ENCODE results near the gene MAST4.

MAST4 gene

GRCh38 chr5:66969484-66969883, 373.3 kb downstream of the MAST4 start:
- FAIRE-seq: no peak
- DNase-seq (ENCODE audit: extremely low spot score, insufficient read length, low read depth): no peak

DNA sequence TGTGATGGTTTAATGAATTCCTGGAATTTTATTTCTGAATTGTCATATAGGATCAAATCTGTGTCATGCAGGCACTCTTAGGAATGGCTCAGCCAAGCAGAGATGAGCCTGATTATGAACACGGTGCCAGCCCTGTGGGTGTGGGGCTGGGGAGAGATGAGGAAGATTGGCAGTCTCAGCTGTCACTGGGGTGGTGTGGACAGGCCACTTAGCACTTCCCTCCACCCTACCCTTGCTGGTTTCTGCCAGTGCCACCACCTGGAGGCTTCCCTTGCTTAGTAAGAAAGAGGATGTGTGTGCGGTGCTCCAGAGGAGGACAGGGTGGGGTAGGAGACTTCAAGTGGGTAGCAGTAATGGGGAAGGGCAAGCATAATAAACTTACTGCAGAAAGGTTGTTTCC, 373.8 kb downstream of the MAST4 start:
- FAIRE-seq (no peak), DNase-seq (ENCODE audit: extremely low spot score, insufficient read length, low read depth) (no peak)

GRCh38 chr5:66972004-66972403, 375.8 kb downstream of the MAST4 start:
- FAIRE-seq: no peak
- DNase-seq (ENCODE audit: extremely low spot score, insufficient read length, low read depth): no peak

DNA sequence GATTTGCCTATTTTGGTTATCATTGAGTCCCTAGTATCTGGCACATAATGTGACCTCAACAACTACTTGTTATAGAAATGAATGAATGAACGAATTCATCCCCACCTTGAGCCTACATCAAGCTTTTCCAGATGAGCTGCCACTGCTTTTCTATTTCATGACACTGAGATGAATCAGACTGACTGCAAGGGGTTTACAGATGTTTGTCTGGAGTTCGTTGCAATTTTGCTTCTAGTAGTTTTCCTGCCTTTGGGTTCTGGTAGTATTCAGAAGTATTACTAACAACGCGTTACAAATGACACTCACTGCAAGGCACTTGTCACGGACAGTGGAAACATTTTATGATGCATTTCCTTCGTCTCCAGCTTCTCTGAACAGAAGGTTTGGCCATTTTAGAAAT, 378.1 kb downstream of the MAST4 start:
- no peak for FAIRE-seq

GRCh38 chr5:66976108-66976507, 379.9 kb downstream of the MAST4 start:
- DNase-seq (ENCODE audit: extremely low spot score, insufficient read length, low read depth) (no peak), FAIRE-seq (no peak)

More for the DNA sequence above, 378.1 kb downstream of the MAST4 start:
- DNase-seq (ENCODE audit: extremely low spot score, insufficient read length, low read depth): no peak

- FAIRE-seq: no peak
These were observed 383.5 kb downstream of the MAST4 start for GRCh38 chr5:66979738-66980137.

DNA sequence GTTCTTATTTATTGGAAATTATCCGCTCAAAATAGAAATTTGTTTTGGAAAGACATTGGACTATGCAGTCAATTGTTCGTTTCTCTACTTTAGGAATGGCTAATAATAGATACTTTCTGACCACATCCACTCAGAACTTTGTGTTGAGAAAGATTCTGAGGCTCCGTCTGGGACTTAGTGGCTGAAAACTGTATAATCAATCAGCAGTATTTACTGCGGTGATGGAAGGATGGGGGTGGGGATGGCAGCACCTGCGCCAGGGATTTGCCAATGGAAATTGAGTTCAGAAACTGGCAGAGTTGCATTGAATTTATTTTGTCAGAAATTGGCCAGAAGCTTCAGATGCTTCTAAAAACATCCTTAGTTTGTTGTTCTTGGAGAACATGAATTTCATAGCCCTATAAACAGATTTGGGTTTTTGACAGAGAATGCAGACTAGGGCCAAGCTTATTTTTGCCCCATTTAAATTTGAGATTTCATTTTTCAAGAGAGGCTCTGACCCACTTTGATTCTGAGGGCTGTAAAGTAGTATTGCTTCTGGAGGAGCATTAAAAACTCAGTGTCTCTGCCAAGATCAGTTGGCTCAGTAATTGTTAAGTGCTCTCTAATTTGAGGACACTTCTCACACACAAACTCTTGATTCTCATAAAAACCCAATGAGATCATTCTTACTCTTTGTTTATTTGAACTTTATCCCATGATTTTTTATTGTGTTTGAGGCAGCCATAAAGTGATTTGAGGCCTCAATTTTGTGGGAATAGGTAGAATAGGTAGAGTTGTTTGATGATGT, 385.3 kb downstream of the MAST4 start:
- FAIRE-seq (no peak), DNase-seq (ENCODE audit: extremely low spot score, insufficient read length, low read depth) (no peak)

More at GRCh38 chr5:66979738-66980137, 383.5 kb downstream of the MAST4 start:
- no peak for DNase-seq (ENCODE audit: extremely low spot score, insufficient read length, low read depth)

DNA sequence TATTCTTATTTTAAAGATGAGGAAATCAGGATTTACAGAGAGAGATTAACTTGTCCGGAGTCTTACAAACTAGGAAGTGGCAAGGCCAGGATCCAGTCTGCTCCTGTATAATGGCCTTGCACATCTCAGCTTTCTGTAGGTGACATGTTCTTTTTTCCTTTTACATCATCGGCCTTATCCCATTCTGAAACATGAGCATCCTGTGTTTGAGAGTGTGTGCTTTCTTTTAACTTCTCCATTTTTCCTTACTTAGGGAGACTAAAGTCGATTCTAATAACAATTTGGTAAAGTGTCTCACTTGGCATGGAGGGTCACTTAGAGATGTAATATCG, 385.8 kb downstream of the MAST4 start:
- no peak for FAIRE-seq
- no peak for DNase-seq (ENCODE audit: extremely low spot score, insufficient read length, low read depth)

GRCh38 chr5:66982470-66982869, 386.3 kb downstream of the MAST4 start:
- no peak for DNase-seq (ENCODE audit: extremely low spot score, insufficient read length, low read depth)
- no peak for FAIRE-seq

GRCh38 chr5:66985417-66985816, 389.2 kb downstream of the MAST4 start:
- FAIRE-seq (no peak), DNase-seq (ENCODE audit: extremely low spot score, insufficient read length, low read depth) (no peak)

GRCh38 chr5:66986009-66986408, 389.8 kb downstream of the MAST4 start:
- no peak for FAIRE-seq
- DNase-seq (ENCODE audit: extremely low spot score, insufficient read length, low read depth): no peak

- DNase-seq (ENCODE audit: extremely low spot score, insufficient read length, low read depth): no peak
- no peak for FAIRE-seq
These were observed 390.3 kb downstream of the MAST4 start for GRCh38 chr5:66986534-66986933.

- DNase-seq (ENCODE audit: extremely low spot score, insufficient read length, low read depth) (no peak), FAIRE-seq (no peak)
These were observed 390.9 kb downstream of the MAST4 start for GRCh38 chr5:66987126-66987525.

DNA sequence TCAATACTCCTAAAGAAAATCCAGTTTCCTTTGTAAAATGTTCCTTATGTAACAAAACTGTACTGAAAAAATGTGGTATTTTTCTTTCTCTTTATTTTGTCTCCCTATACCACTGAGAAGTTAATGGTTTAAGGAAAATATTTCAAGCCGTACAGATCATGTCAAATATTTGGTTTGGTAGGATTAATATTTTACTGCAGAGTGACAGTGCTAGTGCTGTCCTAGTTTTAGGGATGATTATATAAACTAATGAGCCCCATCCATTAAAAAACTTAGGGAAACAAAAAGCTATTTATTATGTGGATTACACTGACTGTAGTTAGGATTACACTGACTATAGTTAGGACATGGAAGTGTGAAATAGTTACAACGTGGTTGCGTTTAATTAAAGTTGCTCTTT, 391.3 kb downstream of the MAST4 start:
- DNase-seq (ENCODE audit: extremely low spot score, insufficient read length, low read depth): no peak
- FAIRE-seq: no peak

GRCh38 chr5:66987949-66988838, 392.0 kb downstream of the MAST4 start:
- FAIRE-seq (peak; percentile 58), DNase-seq (ENCODE audit: extremely low spot score, insufficient read length, low read depth) (no peak)

GRCh38 chr5:66989286-66989685, 393.1 kb downstream of the MAST4 start:
- DNase-seq (ENCODE audit: extremely low spot score, insufficient read length, low read depth): no peak
- no peak for FAIRE-seq

DNA sequence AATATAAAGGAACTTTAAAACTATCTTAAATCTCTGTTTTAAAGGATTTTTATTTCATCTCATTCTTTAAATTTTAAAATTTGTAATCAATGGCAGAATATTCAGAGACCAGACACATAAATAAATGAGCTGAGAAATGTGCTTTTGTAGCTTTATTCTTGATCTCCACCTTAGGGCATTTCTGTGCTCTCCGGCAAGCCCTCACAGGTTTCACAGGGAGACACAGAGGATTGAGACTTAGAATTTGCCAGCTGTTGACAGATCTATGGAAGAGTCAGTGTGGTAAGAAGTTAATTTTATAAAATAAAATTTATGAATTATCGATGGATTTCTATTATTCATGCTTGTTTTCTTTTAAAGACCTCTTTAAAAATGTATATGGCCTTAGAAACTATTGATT, 393.6 kb downstream of the MAST4 start:
- FAIRE-seq: no peak
- DNase-seq (ENCODE audit: extremely low spot score, insufficient read length, low read depth): no peak

- FAIRE-seq (no peak), DNase-seq (ENCODE audit: extremely low spot score, insufficient read length, low read depth) (no peak)
These were observed 395.6 kb downstream of the MAST4 start for GRCh38 chr5:66991746-66992145.

- FAIRE-seq: no peak
- no peak for DNase-seq (ENCODE audit: extremely low spot score, insufficient read length, low read depth)
These were observed 396.4 kb downstream of the MAST4 start for GRCh38 chr5:66992547-66992946.

DNA sequence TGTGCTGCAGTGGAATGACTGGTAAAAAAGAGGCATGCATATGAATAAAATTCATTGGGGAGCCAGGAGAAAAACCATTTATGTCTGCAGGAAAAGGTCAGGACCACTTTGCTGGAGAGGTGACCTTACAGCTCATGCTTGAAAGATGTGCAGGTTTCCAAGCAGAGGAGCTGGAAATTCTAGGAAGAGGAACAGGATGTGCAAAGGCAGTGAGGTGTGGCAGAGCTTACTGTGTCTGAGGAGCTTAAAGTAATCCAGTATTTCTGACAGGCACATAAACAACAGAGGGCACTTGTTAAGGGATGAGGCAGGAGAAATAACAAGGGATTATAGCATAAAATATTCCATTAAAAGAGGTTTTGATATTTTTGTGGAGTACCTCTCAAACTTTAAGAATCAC, 397.3 kb downstream of the MAST4 start:
- FAIRE-seq (no peak), DNase-seq (ENCODE audit: extremely low spot score, insufficient read length, low read depth) (no peak)

DNA sequence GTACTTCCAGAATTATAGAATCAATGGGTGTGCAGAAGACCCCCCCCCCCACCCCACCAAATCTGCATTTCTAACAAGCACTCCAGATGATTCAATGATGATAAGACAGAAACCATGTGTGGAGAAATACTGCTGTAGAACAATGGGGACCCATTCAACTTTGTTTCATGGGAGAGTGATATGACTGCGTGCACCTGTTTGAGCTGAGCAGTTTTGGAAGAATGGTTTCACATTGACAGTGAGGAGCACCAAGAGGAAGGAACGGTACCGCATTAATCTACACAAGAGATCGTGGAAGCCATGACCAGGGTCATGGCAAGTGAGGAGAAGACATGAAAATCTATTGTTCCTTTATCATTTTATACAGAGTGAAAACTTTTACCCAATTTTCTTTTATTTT, 397.7 kb downstream of the MAST4 start:
- no peak for FAIRE-seq
- no peak for DNase-seq (ENCODE audit: extremely low spot score, insufficient read length, low read depth)
